ENCODE results near the gene LONRF3.

The LONRF3 gene

DNA sequence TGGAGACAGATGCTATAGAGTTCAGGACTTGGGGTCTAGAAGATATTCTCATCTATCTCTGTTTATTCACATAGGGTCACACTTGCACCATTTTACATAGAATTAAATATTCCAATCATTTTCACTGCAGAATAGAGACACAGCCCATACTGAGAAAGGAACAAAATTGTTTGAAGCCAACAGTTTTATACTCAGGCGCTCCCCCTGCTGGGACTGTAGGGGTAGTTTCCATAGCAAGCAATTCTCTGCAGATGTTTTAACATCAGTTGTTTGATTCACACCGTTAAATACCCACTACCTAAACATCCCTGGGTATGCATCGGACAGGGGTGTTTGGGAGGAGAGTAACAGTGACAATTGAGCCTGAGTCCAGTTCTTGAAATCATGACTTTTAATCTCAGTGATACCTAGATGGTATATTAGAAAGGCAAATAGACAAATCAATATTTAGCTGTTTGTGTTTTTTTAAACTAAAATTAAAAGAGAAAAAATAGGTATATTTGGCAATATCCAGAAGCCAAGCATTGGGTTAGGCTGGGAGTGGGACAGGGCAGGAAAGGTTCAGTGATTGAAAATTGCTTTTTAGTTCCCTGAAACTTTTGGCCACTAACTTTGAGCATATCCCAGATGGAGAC, 33.8 kb downstream of the LONRF3 start:
- no peak overlapping the region for H3K23ac ChIP-seq (ENCODE audit: low read length)
- H3K27me3 ChIP-seq (ENCODE audit: insufficient read depth, low read length): no peaks in the 10 kb centered on the region
- H3K4me3 ChIP-seq (ENCODE audit: low read depth, low read length): no peak overlapping the region
- no peak overlapping the region for H3K14ac ChIP-seq (ENCODE audit: low read length)
- no peak overlapping the region for H3K27ac ChIP-seq (ENCODE audit: low read depth, low read length)
- no peak overlapping the region for H3K4ac ChIP-seq (ENCODE audit: low read depth, low read length)
- H3K18ac ChIP-seq (ENCODE audit: low read length): no peak overlapping the region
- no peaks in the 10 kb centered on the region for H3K79me1 ChIP-seq (ENCODE audit: low read length)
- H4K12ac ChIP-seq (ENCODE audit: low read depth, low read length): no peak overlapping the region
- no peaks in the 10 kb centered on the region for H3K4me1 ChIP-seq (ENCODE audit: control insufficient read depth in 1 of 2, insufficient read depth in 2 of 2, low read length in 2 of 2)
- H2AK5ac ChIP-seq (ENCODE audit: low read length): no peak overlapping the region
- WGBS (ENCODE audit: extremely low coverage, insufficient coverage, insufficient read length): no CpG with 5 or more reads among the region's 3 CpGs
- H2BK120ac ChIP-seq (ENCODE audit: insufficient read depth, low read length, poor library complexity): no peak overlapping the region
- H3K9ac ChIP-seq (ENCODE audit: low read length): no peak overlapping the region
- no peak overlapping the region for H4K8ac ChIP-seq (ENCODE audit: low read depth, low read length)
- H3K4me2 ChIP-seq (ENCODE audit: low read length): no peak overlapping the region
- H2BK12ac ChIP-seq (ENCODE audit: low read length): no peak overlapping the region
- H4K91ac ChIP-seq (ENCODE audit: low read depth, low read length): no peak overlapping the region
- no peaks in the 10 kb centered on the region for H3K36me3 ChIP-seq (ENCODE audit: control insufficient read depth in 1 of 2, insufficient read depth in 2 of 2, low read length in 2 of 2)
- no peaks in the 10 kb centered on the region for H3K79me2 ChIP-seq (ENCODE audit: control insufficient read depth, insufficient read depth, low read length, poor library complexity)
- H2BK5ac ChIP-seq (ENCODE audit: low read depth, low read length, poor library complexity): no peak overlapping the region
- H2AFZ ChIP-seq (ENCODE audit: insufficient read depth, low read length, poor library complexity): no peak overlapping the region
- no peaks in the 10 kb centered on the region for H3K9me3 ChIP-seq (ENCODE audit: insufficient read depth, low read depth, low read length)
- peak; percentile 15 to 70 for DNase-seq

DNA sequence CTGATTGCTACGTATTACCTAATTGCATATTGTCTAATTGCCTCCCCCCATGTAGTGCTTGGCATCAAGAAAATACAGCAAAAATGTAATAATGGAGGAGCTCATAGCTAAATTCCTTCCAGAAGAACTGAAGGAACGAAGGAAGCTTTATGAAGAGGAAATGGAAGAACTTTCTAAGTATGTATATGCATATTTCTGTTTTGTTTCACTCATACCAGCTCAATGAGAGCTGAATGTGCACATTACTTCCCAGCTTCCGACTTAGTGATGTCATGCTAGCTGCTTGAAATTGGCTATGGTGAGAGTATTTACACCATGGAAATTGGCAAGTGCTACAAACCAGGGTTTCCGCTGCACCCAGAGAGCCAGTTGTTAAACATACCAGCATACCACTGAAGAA, 34.7 kb downstream of the LONRF3 start:
- Histone ChIP-seq H3K14ac (ENCODE audit: low read length) (no peak overlapping the region), H3K4me1 (ENCODE audit: control insufficient read depth in 1 of 2, insufficient read depth in 2 of 2, low read length in 2 of 2) (no peaks in the 10 kb centered on the region), H3K36me3 (ENCODE audit: control insufficient read depth in 1 of 2, insufficient read depth in 2 of 2, low read length in 2 of 2) (no peaks in the 10 kb centered on the region), H3K79me2 (ENCODE audit: control insufficient read depth, insufficient read depth, low read length, poor library complexity) (no peaks in the 10 kb centered on the region), H3K4ac (ENCODE audit: low read depth, low read length) (no peak overlapping the region), H3K23ac (ENCODE audit: low read length) (no peak overlapping the region), H3K18ac (ENCODE audit: low read length) (no peak overlapping the region), H3K4me3 (ENCODE audit: low read depth, low read length) (no peak overlapping the region), H2AFZ (ENCODE audit: insufficient read depth, low read length, poor library complexity) (no peak overlapping the region), H3K27me3 (ENCODE audit: insufficient read depth, low read length) (no peaks in the 10 kb centered on the region), H4K12ac (ENCODE audit: low read depth, low read length) (no peak overlapping the region), H2BK5ac (ENCODE audit: low read depth, low read length, poor library complexity) (no peak overlapping the region), H3K79me1 (ENCODE audit: low read length) (no peaks in the 10 kb centered on the region), H4K8ac (ENCODE audit: low read depth, low read length) (no peak overlapping the region), H3K4me2 (ENCODE audit: low read length) (no peak overlapping the region), H3K9me3 (ENCODE audit: insufficient read depth, low read depth, low read length) (no peaks in the 10 kb centered on the region), H3K9ac (ENCODE audit: low read length) (no peak overlapping the region), H3K27ac (ENCODE audit: low read depth, low read length) (no peak overlapping the region), H2BK12ac (ENCODE audit: low read length) (no peak overlapping the region), H2AK5ac (ENCODE audit: low read length) (no peak overlapping the region), H4K91ac (ENCODE audit: low read depth, low read length) (no peak overlapping the region), H2BK120ac (ENCODE audit: insufficient read depth, low read length, poor library complexity) (no peak overlapping the region)
- peak; percentile 16 to 68 for DNase-seq
- no CpG with 5 or more reads among the region's 4 CpGs for WGBS (ENCODE audit: extremely low coverage, insufficient coverage, insufficient read length)

DNA sequence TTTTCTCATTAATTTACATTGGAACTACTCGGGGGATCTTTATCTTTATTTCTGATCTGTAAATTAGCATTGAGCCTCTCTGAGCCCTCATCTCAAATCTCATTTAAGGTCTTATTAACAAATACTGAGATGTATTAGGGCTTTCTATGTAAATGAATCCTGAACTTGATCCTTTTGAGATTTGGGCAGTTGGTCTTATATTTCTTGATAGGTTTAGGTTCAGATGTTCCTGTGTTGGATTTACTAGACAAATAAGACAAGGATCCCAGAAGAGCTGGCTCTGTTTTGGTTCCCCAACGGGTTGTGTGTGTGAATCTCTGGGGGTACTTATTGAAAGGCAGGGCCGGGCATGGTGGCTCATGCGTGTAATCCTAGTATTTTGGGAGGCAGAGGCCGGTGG, 36.1 kb downstream of the LONRF3 start:
- Histone ChIP-seq H4K8ac (ENCODE audit: low read depth, low read length) (no peak overlapping the region), H3K27me3 (ENCODE audit: insufficient read depth, low read length) (no peaks in the 10 kb centered on the region), H3K4me3 (ENCODE audit: low read depth, low read length) (no peak overlapping the region), H3K27ac (ENCODE audit: low read depth, low read length) (no peak overlapping the region), H3K4me1 (ENCODE audit: control insufficient read depth in 1 of 2, insufficient read depth in 2 of 2, low read length in 2 of 2) (peaks cover 0 to 2% of the 10 kb centered on the region in 2 experiments), H3K4me2 (ENCODE audit: low read length) (no peak overlapping the region), H2BK120ac (ENCODE audit: insufficient read depth, low read length, poor library complexity) (no peak overlapping the region), H2BK5ac (ENCODE audit: low read depth, low read length, poor library complexity) (no peak overlapping the region), H3K79me2 (ENCODE audit: control insufficient read depth, insufficient read depth, low read length, poor library complexity) (no peaks in the 10 kb centered on the region), H2BK12ac (ENCODE audit: low read length) (no peak overlapping the region), H3K36me3 (ENCODE audit: control insufficient read depth in 1 of 2, insufficient read depth in 2 of 2, low read length in 2 of 2) (no peaks in the 10 kb centered on the region), H4K91ac (ENCODE audit: low read depth, low read length) (no peak overlapping the region), H2AK5ac (ENCODE audit: low read length) (no peak overlapping the region), H3K9ac (ENCODE audit: low read length) (no peak overlapping the region), H3K9me3 (ENCODE audit: insufficient read depth, low read depth, low read length) (no peaks in the 10 kb centered on the region), H3K79me1 (ENCODE audit: low read length) (no peaks in the 10 kb centered on the region), H3K4ac (ENCODE audit: low read depth, low read length) (no peak overlapping the region), H3K18ac (ENCODE audit: low read length) (no peak overlapping the region), H3K23ac (ENCODE audit: low read length) (no peak overlapping the region), H3K14ac (ENCODE audit: low read length) (no peak overlapping the region), H2AFZ (ENCODE audit: insufficient read depth, low read length, poor library complexity) (no peak overlapping the region), H4K12ac (ENCODE audit: low read depth, low read length) (no peak overlapping the region)
- no CpG with 5 or more reads among the region's 5 CpGs for WGBS (ENCODE audit: extremely low coverage, insufficient coverage, insufficient read length)
- DNase-seq: no peak

DNA sequence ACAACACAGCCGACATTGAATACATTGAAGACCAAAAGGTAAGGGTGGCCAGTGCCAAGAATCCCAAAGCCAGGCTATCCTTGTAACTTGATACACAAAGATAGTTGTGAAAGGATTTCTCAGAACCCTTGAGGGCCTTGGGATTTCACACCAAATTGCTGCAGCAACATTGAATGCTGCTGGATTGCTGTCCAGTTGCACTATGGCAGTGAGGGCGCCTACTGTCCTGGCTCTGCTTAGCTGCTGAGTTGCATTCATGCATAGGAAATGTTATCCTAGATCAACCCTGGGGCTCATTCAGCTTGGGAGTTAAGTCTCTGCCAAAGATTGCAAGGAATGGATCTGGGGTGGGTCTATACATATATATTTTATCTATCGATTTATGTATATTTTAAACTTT, 38.7 kb downstream of the LONRF3 start:
- Histone ChIP-seq H2BK120ac (ENCODE audit: insufficient read depth, low read length, poor library complexity) (no peak overlapping the region), H3K23ac (ENCODE audit: low read length) (no peak overlapping the region), H3K36me3 (ENCODE audit: control insufficient read depth in 1 of 2, insufficient read depth in 2 of 2, low read length in 2 of 2) (no peaks in the 10 kb centered on the region), H3K4me2 (ENCODE audit: low read length) (no peak overlapping the region), H2AFZ (ENCODE audit: insufficient read depth, low read length, poor library complexity) (no peak overlapping the region), H3K4ac (ENCODE audit: low read depth, low read length) (no peak overlapping the region), H3K4me3 (ENCODE audit: low read depth, low read length) (no peak overlapping the region), H3K9ac (ENCODE audit: low read length) (no peak overlapping the region), H2BK12ac (ENCODE audit: low read length) (no peak overlapping the region), H3K27me3 (ENCODE audit: insufficient read depth, low read length) (no peaks in the 10 kb centered on the region), H3K27ac (ENCODE audit: low read depth, low read length) (no peak overlapping the region), H2AK5ac (ENCODE audit: low read length) (no peak overlapping the region), H3K79me1 (ENCODE audit: low read length) (no peaks in the 10 kb centered on the region), H3K9me3 (ENCODE audit: insufficient read depth, low read depth, low read length) (peaks cover 2% of the 10 kb centered on the region), H3K79me2 (ENCODE audit: control insufficient read depth, insufficient read depth, low read length, poor library complexity) (no peaks in the 10 kb centered on the region), H4K8ac (ENCODE audit: low read depth, low read length) (no peak overlapping the region), H3K14ac (ENCODE audit: low read length) (no peak overlapping the region), H2BK5ac (ENCODE audit: low read depth, low read length, poor library complexity) (no peak overlapping the region), H3K18ac (ENCODE audit: low read length) (no peak overlapping the region), H4K12ac (ENCODE audit: low read depth, low read length) (no peak overlapping the region), H3K4me1 (ENCODE audit: control insufficient read depth in 1 of 2, insufficient read depth in 2 of 2, low read length in 2 of 2) (peaks cover 0 to 2% of the 10 kb centered on the region in 2 experiments), H4K91ac (ENCODE audit: low read depth, low read length) (no peak overlapping the region)
- WGBS (ENCODE audit: extremely low coverage, insufficient coverage, insufficient read length): no CpG with 5 or more reads among the region's 3 CpGs
- DNase-seq: peak; percentile 47 to 84

Measured in trophoblast cell (in vitro differentiated cells and primary cell).